GM19099 (cell line): ENCODE results near the gene TMEM63B.

Experiments used
- POLR2A ChIP-seq: IDR thresholded peaks from 3 replicates; pipeline ENCODE4 v1.6.1; 2011; ENCODE audit warnings: low read depth; ENCODE audit not compliant: insufficient read length; ENCODE audit errors: extremely low read depth

The TMEM63B gene

DNA sequence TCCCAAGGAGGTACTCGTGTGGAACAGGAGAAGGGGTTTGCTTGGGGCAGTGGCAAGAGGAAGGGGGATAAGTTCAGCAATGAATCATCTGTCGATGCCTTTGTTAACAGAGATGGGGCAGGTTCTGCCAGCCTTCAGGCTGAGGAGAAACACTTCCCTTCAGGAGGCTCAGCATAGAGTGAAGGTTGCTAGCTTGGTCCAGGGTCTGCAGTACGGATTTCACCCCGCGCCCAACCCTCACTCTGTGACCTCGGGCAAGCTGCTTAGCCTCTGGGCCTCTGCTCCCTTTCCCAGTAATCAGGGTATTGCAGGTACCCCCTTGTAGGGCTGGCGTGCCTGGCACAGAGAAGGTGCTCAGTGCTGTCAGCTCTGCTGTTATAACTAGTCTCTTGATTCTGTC is 38.8 kb downstream of the TMEM63B start:
- TF ChIP-seq POLR2A = no peak

DNA sequence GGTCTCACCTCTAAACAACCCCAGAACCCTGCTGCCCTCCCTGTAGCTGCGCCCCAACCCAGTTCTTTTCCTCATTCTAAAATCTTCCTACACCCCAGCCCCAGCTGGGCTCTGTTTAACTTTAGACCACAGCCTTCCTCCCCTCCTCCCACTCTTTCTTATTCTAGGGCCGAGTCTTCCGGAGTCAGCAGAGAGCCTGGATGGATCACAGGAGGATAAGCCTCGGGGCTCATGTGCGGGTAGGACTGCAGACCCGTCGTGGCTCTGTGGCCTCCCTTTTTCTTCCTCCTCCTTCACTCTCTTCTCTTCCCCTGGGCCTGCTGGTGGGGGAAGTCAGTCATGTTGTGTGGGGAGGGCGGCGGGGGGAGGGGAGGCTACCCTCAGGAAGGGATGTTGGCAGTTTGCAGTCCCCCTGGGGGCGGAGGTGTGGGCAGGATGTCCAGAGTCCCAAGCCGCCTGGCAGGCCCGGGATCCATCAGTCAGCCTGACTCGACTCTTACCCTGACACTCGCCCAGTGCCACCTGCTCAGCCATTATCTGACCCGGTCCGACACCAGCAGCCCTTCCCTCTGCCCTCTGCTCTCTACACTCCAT is 39.3 kb downstream of the TMEM63B start:
- no peak for TF ChIP-seq POLR2A

DNA sequence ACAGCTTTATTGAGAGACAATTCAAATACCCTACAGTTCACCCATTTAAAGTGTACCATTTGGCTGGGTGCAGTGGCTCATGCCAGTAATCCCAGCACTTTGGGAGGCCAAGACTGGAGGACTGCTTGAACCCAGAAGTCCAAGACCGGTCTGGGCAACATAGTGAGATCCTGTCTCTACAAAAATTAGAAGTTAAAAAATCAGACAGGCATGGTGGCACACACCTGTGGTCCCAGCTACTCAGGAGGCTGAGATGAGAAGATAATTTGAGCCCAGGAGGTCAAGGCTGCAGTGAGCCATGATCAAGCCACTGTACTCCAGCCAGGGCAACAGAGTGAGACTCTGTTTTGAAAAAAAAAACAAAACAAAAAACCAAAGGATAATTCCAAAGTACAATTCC is 40.2 kb downstream of the TMEM63B start:
- TF ChIP-seq POLR2A = no peak

DNA sequence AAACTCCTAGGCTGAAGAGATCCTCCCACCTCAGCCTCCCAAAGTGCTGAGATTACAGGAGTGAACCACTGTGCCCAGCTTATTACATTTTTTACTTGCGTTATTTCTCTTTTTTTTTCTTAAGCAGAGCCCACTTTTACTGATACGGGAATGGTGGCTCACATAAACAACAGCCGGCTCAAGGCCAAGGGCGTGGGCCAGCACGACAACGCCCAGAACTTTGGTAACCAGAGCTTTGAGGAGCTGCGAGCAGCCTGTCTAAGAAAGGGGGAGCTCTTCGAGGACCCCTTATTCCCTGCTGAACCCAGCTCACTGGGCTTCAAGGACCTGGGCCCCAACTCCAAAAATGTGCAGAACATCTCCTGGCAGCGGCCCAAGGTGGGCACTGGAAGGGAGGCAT is 41.8 kb downstream of the TMEM63B start:
- TF ChIP-seq POLR2A = no peak

DNA sequence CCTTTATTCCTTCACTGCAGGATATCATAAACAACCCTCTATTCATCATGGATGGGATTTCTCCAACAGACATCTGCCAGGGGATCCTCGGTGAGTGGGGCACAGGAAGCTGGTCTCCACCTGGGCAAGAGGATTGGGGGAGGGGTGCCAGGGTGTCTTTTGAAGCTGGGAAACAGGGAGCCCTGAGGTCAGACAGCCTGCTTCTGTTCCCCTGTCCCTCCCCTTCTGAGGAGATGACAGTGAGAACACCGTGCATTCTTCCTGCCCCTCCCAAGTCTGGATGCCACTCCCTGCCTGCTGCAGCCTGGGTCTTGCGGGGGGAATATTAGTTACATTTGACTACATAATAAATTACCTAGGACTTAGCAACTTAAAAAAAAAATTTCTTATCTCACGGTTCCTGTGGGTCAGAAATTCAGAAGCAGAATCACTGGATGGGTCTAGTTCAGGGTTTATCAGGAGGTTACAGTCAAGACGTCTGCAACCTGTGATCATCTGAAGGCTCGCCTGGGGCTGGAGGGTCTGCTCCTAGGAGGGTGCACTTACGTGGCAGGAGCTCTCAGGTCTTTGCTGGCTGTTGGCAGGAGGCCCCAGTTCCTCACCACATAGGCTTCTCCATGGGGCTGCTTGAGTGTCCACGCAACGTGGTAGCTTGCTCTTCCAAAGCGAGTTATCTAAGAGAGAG is 42.7 kb downstream of the TMEM63B start:
- no peak for TF ChIP-seq POLR2A

DNA sequence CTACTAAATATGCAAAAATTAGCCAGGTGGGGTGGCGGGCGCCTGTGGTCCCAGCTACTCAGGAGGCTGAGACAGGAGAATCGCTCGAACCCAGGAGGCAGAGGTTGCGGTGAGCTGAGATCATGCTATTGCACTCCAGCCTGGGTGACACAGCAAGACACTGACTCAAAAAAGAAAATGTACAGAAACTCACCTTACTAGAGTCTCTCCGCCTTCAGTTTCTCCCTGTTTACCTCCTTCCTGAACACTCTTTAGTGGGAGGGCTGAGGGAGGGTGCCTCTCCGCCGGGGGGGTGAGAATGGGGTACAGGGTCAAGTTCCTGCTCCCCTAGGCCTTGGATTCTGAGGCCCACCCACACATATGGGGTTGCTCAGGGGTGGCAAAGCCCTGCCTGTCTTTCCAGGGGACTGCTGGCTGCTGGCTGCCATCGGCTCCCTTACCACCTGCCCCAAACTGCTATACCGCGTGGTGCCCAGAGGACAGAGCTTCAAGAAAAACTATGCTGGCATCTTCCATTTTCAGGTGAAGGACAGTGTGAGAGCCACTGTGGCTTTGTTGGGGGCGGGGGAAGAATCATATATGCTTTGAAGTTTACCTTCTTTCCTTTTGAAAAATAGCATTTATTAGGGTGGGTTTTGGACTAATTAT is 44.7 kb downstream of the TMEM63B start:
- TF ChIP-seq POLR2A = no peak

DNA sequence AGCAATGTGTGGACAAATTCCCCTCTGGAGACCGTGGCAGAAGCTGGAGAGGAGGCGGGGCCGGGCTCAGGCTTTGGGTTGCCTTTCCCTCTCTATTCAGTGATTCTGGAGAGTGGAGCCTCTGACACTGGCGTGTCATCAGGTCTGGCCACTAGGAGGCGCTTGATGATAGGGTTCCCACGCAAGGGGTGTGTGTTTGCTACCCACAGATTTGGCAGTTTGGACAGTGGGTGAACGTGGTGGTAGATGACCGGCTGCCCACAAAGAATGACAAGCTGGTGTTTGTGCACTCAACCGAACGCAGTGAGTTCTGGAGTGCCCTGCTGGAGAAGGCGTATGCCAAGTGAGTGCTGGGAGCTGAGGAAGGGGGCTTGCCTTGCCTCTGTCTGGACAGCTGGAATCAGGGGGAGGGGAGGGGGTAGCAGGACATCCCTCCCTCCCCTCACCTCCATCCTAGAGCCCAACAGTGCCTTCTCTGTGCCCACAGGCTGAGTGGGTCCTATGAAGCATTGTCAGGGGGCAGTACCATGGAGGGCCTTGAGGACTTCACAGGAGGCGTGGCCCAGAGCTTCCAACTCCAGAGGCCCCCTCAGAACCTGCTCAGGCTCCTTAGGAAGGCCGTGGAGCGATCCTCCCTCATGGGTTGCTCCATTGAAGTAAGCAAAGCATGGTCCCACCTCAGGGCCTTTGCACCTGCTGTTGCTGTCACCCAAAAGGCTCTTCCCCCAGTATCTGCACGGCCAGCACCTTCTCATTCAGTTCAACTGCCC is 45.6 kb downstream of the TMEM63B start:
- no peak for TF ChIP-seq POLR2A

DNA sequence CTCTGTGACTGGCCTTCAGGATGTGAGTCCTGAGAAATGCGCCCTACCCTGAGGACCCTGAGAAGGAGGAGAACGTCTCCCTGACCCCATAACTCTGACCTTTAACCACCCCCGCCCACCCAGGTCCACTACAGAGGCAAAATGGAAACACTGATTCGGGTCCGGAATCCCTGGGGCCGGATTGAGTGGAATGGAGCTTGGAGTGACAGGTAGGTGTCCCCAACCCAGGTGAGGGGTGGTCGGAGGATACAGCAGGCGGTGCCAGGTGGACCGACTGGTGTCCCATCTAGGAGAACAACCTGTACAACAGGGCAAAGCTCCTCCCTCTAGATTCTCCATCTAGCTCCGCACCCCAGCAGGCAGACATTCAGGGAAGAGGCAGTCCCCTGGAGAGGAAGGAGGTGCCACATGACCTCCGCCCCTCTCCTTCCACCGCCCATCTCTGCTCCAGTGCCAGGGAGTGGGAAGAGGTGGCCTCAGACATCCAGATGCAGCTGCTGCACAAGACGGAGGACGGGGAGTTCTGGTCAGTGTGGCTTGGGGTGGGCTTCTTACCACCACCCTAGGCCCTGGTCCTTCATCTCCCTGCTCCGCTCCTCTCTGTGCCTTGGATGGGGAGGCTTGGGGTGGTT is 48.9 kb downstream of the TMEM63B start:
- TF ChIP-seq POLR2A = no peak

DNA sequence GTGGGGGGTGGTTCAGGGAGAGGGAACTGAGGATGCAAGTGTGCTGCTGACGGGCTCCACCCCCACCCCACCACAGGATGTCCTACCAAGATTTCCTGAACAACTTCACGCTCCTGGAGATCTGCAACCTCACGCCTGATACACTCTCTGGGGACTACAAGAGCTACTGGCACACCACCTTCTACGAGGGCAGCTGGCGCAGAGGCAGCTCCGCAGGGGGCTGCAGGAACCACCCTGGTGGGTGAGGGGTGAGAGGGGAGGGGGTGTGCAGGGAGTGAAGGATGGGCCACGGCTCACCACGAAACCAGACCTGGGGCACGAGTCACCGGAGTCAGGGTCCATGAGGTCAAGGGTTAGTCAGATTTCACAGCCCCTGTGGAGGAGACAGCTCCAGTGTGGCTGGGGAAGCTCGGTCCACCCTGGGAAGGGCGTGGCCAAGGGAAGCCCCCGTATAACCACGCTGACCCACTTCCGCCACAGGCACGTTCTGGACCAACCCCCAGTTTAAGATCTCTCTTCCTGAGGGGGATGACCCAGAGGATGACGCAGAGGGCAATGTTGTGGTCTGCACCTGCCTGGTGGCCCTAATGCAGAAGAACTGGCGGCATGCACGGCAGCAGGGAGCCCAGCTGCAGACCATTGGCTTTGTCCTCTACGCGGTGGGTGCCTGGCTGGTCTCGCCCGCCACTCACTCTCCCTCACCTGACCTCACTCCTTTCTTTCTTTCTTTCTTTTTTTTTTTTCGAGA is 49.6 kb downstream of the TMEM63B start:
- TF ChIP-seq POLR2A = peak; percentile 21

DNA sequence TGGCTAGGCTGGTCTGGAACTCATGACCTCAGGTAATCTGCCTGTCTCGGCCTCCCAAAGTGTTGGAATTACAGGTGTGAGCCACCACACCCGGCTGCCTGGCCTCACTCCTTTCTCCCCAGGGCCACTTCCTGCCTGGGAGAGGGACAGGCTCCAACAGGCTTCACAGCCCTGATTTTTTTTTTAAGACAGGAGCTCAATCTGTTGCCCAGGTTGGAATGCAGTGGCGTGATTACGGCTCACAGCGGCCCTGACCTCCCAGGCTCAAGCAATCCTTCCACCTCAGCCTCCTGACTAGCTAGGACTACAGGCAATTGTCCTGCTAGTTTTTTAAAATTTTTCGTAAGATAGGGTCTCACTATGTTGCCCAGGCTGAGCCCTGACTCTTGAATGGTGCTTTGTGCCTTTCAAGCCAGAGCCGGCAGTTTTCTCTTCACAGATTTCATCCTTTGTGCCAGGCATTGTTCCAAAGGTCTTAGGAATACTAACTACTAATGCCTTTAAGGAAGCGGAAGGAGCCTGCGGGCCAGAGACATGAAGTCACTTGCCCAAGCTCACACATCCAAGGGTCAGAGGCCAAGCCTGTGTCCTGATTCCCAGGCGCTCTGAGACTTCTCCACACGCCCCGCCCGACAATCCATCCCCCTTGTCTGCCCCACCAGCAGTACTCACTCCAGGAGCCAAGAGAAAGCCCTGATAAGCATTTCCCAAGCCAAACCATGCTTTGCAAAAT is 50.5 kb downstream of the TMEM63B start:
- TF ChIP-seq POLR2A = no peak

DNA sequence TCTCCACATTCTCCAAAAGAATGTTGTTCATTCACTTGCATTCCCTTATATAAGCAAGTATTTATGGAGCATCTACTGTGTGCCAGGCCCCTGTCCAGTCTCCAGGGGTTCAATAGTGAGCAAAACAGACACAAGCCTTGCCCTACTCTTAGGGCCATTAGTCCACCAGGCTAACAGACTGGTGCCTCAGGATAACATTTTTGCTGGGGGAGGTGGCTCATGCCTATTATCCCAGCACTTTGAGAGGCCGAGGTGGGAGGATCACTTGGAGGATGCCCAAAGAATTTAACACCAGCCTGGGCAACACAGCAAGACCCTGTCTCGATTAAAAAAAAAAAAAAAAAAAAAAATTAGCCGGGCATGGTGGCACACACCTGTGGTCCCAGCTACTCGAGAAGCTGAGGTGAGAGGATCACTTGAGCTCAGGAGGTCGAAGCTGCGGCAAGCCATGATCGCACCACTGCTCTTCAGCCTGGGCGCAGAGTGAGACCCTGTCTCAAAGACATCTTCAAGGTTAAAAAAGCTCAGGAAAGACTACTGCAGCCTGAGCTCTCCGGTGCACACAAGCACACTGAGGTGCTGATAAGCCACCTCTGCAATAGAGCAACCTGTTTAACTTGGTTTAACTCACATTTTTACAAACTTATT is 51.2 kb downstream of the TMEM63B start:
- no peak for TF ChIP-seq POLR2A

DNA sequence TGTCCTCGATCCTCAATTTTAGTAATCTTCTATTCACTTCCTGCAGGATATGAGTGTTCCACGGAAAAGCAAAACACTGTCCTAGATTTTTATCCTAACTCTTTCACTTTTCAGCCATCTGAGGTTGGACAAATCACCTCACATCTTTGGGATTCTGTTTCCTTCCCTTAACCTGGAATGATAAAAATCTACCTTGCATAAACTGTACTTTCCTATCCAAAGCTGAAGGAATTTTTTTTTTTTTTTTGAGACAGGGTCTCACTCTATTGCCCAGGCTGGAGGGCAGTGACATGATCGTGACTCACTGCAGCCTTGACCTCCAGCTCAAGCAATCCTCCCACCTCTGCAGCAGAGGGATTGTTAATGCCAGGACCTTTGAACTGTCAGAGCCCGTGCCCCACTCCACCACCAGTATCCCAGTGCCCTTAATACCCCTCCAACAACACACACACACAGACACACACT is 51.8 kb downstream of the TMEM63B start:
- TF ChIP-seq POLR2A = no peak

DNA sequence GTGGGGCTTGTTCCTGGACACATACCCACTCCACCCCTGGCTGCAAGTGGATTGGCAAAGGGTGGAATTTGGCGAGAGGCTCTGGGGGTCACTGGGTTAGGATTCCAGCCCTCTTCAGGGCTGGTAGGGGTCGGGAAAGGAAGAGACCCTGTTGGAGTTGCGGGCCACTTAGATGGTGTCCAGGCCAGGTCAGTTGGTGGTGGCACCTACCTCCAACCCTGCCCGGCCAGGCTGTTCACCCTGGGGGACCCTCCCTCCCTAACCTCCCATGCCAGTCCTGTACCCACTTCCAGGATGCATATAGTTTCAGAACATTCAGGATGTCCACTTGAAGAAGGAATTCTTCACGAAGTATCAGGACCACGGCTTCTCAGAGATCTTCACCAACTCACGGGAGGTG is 52.3 kb downstream of the TMEM63B start:
- TF ChIP-seq POLR2A = no peak
